RKO (cell line): ENCODE results near the gene LRRTM2.
"Not testable (repeated sequence)": the region's sequence is repeated elsewhere in the genome, so short reads cannot be mapped to it uniquely, and the experiment has no call there.

ENCODE experiments used
- DNase-seq: peaks from one replicate; pipeline ENCODE4 v3.0.0-alpha.2; 2016; ENCODE audit warnings: low spot score

LRRTM2 gene

DNA sequence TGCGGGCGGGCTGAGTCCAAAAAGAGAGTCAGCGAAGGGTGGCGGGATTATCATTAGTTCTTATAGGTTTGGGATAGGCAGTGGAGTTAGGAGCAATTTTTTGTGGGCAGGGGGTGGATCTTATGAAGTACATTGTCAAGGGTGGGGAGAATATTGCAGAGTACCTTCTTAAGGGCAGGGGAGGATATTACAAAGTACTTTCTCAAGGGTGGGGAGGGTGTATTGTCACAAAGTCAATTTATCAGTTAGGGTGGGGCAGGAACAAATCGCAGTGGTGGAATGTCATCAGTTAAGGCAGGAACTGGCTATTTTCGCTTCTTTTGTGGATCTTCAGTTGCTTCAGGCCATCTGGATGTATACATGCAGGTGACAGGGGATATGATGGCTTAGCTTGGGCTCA is 40.3 kb downstream of the LRRTM2 start:
- DNase-seq, result not testable (repeated sequence)

DNA sequence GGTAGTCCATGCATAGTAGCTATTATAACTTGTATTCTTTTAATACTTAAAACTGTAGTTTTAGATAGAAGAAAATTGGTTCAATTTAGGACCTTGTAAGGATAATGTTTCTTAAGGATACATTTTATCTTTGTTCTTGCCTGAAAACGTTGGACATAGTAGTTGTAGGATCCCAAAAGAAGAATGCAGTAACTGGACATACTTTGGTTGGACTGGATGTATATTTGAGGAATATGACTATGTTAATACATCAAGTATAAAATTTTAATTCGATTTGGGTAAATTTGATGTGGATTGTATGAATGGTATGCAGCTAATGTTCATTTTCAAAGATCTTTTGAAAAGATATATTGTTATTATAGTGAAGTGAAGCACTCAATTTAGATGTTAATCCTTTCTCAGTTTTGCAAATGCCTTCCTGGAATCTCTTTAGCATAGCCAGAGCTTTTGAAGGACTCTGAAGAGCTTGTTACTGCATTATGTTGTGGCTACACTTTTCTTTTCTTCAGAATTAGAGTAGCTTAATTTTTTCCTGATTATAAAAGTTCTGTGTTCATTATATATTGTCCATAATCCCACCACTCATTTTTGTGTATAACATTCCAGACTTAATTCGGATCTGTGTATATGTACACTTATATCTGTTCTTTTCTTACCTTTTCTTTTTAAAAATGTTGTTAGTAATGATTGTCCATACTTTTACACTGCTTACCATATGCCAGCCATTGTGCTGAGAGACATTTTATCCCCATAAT is 41.2 kb downstream of the LRRTM2 start:
- DNase-seq, result no peak

- no peak for DNase-seq
Observed at GRCh38 chr5:138833080-138833479, 42.1 kb downstream of the LRRTM2 start.

- DNase-seq, result no peak
Observed at GRCh38 chr5:138832218-138832617, 42.9 kb downstream of the LRRTM2 start.

GRCh38 chr5:138831703-138832102 is 43.4 kb downstream of the LRRTM2 start:
- no peak for DNase-seq

DNA sequence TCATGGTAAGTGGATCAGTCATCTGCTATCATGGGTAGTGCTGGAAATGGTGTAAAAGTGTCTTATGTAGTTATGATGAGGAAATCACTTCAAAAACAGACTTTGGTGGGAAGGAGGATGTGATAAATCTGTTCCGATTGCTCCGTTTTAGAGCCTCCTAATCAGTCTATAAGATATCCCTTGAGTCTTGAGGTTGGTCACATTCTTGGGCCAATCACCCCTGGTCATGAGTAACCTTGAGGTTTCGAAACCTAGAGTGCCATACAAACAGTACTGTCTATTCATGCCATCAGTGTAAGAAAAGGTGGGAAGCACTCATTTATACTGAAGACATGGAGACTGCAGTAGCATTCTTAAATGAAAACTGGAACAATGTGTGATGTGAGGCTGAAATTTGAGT is 45.8 kb downstream of the LRRTM2 start:
- DNase-seq, result no peak

DNA sequence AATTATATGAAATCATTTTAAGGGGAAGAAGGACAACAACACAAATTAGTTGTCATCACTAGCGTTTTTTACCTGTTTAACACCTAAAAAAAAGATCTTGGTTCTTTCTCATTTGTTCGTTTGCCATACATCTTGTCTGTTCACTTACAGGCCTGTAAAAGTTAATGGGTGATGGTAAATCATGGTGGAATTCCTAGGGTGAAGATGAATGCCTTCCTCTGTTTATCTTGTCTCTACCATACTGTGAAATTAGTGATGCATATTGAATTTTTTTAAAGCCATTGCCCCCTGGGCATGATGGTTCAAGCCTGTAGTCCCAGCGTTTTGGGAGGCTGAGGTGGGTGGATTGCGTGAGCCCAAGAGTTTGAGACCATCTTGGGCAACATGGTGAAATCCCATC is 46.6 kb downstream of the LRRTM2 start:
- no peak for DNase-seq

DNA sequence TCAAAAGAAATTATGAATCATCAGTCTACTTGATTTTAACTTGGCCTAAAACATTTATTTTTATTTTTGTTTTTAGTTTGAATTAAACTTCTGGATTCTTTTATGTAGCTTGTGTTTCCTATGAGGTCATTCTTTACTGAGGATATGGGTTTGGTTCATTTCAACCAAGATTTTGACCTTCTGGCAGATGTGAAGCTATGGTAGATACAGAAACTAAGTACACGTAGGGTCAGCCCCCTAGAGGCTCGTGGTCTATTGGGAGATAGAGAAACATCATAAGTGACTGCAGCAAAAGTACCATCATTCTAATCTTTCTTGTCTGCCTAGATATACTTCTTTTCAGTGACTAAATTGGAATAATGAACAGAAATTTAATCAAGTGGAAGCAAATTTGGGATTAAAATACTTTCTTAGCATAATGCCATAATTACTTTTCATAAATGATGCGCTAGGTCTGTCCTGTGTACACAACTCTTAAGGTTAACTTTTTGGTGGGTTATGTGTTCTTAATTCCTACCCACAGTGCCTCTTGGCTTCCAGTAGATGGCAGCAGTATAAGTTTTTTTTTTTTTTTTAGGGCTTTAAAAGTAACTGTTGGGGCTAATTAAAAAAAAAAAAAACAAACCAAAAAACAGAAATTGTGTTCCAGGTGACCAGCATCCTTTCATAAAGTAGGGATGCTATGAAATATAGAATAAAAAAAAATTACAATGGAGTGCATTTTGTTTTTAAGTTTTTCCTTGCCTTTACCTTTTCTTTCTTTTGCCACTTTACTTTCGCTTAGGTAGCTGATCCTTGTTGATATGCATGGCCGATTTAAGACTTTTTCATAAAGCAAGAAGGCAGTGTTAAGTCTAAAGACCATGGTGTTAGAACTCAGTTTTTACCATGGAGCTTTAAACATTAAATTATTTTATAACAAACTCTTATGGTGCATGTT is 49.9 kb downstream of the LRRTM2 start:
- peak; percentile 52 for DNase-seq

DNA sequence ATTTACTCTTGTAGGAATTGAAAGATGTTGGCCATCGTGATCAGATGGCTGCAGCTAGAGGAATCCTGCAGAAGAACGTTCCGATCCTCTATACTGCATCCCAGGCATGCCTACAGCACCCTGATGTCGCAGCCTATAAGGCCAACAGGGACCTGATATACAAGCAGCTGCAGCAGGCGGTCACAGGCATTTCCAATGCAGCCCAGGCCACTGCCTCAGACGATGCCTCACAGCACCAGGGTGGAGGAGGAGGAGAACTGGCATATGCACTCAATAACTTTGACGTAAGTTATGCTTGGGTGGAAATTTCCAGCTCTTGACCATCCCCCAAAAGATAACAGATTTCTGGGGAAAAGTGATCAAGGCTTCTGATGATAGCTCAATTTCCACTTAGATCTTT is 50.6 kb downstream of the LRRTM2 start:
- DNase-seq, result no peak

- DNase-seq, result no peak
Observed at GRCh38 chr5:138820695-138821094, 54.4 kb downstream of the LRRTM2 start.

- no peak for DNase-seq
Observed at GRCh38 chr5:138819081-138819480, 56.1 kb downstream of the LRRTM2 start.
